ENCODE measurements around the gene IL1RAP. TPM values are rescaled to one million over a fixed set of nuclear protein-coding genes. Genes with fewer than 3 reads are reported as not detected.

The IL1RAP gene
- total RNA-seq, 1 experiment from 2014 or later: 186 TPM

GRCh38 chr3:190575437-190576185, 61.7 kb downstream of the IL1RAP start:
- no peak overlapping the region for H3K27ac Mint-ChIP-seq (ENCODE audit: unreplicated experiment)
- H3K36me3 Mint-ChIP-seq (ENCODE audit: insufficient read depth, unreplicated experiment): peaks cover 32% of the 10 kb centered on the region
- intact Hi-C loops (cut with micrococcal nuclease; ENCODE audit: unreplicated experiment): no loop called here
- no TSS peak for BruUV-seq (replicated peaks)
- no peak overlapping the region for H3K4me3 Mint-ChIP-seq (ENCODE audit: low read depth, unreplicated experiment)
- no peak for TF ChIP-seq CTCF (IDR thresholded peaks at IDR 0.05; ENCODE audit: unreplicated experiment)
- H3K27me3 Mint-ChIP-seq (ENCODE audit: unreplicated experiment): no peaks in the 10 kb centered on the region
- H3K4me1 Mint-ChIP-seq (ENCODE audit: low read depth, unreplicated experiment): peaks cover 31% of the 10 kb centered on the region
- CTCF ChIA-PET: interaction anchor here (1.2 kb wide), 1 partner anchor 11 kb away, joined by 3 read pairs; no protein-coding TSS in a partner anchor
- peaks cover 3% of the 10 kb centered on the region for H3K9me3 Mint-ChIP-seq (ENCODE audit: low read depth, unreplicated experiment)
- no peak for DNase-seq

DNA sequence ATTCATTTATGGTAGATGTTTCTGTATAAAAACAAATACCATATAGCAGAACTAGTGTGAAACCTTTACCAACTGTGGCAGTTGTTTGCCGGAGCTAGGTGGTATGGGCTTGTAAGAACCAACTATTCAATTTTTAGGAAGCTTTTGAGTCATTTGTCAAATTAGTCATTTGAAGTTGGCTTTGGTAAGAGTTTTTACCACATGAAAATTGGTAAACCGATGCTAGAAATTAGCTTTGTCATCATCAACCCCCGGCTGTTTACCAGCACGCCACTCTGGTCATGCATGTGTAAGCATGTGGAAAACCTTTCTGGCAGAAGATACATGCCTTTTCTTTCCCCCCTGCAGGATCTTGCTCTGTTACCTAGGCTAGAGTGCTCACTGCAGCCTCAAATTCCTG, 63.3 kb downstream of the IL1RAP start:
- no TSS peak for BruUV-seq (replicated peaks)
- H3K9me3 Mint-ChIP-seq (ENCODE audit: low read depth, unreplicated experiment): peaks cover 3% of the 10 kb centered on the region
- H3K4me1 Mint-ChIP-seq (ENCODE audit: low read depth, unreplicated experiment): peaks cover 41% of the 10 kb centered on the region
- TF ChIP-seq CTCF (IDR thresholded peaks at IDR 0.05; ENCODE audit: unreplicated experiment): no peak
- no peak for DNase-seq
- CTCF ChIA-PET: interaction anchor here (1.1 to 2.0 kb wide), 2 partner anchors 11 to 19 kb away, joined by 3 to 6 read pairs; no protein-coding TSS in a partner anchor
- H3K27ac Mint-ChIP-seq (ENCODE audit: unreplicated experiment): no peak overlapping the region
- intact Hi-C loops (cut with micrococcal nuclease; ENCODE audit: unreplicated experiment): no loop called here
- no peak overlapping the region for H3K4me3 Mint-ChIP-seq (ENCODE audit: low read depth, unreplicated experiment)
- H3K36me3 Mint-ChIP-seq (ENCODE audit: insufficient read depth, unreplicated experiment): peaks cover 27% of the 10 kb centered on the region
- H3K27me3 Mint-ChIP-seq (ENCODE audit: unreplicated experiment): no peaks in the 10 kb centered on the region

DNA sequence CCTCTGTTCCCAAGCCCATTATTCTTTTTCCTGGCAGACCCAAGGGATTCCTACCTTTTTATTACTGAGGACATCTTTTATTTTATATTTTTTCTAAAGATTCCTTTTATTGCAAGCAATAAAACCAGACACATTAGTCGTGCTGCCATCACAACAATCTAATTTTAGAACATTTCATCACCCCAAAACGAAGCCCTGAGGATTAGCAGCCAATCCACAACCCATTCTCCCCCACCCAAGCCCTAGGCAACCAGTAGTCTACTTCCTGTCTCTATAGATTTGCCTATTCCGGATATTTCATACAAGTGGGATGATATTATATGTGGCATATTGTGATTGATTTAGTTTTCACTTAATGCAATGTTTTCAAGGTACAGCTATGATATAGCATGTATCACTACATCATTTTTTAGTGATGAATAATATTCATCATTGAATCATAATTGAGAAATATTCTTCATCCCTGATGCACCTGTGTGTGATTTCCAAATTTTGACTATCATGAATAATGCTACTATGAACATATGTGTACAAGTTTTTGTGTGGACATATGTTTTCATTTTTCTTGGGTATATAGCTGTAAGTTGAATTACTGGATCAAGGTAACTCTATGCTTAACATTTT, 65.7 kb downstream of the IL1RAP start:
- no TSS peak for BruUV-seq (replicated peaks)
- Mint-ChIP-seq H3K27ac (ENCODE audit: unreplicated experiment) (no peak overlapping the region), H3K4me1 (ENCODE audit: low read depth, unreplicated experiment) (peaks cover 48% of the 10 kb centered on the region), H3K27me3 (ENCODE audit: unreplicated experiment) (no peaks in the 10 kb centered on the region), H3K4me3 (ENCODE audit: low read depth, unreplicated experiment) (no peak overlapping the region), H3K36me3 (ENCODE audit: insufficient read depth, unreplicated experiment) (peaks cover 29% of the 10 kb centered on the region), H3K9me3 (ENCODE audit: low read depth, unreplicated experiment) (peaks cover 3% of the 10 kb centered on the region)
- CTCF ChIA-PET: no interaction called here
- intact Hi-C loops (cut with micrococcal nuclease; ENCODE audit: unreplicated experiment): no loop called here
- no peak for DNase-seq
- TF ChIP-seq CTCF (IDR thresholded peaks at IDR 0.05; ENCODE audit: unreplicated experiment): no peak

DNA sequence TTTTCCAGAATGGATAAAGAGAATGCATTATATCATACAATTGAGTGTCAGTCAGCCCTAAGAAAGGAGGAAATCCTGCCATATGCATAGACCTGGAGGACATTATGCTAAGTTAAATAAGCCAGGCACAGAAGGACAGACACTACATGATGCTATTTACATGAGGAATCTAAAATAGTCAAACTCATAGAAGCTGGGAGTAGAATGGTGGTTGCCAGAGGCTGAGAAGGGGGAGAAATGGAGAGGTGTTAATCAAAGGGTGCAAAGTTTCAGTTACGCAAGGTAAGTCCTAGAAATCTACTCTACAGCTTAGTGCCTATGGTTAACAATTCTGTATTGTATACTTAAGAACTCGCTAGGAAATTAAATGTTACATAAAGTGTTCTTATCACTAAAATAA, 66.5 kb downstream of the IL1RAP start:
- intact Hi-C loops (cut with micrococcal nuclease; ENCODE audit: unreplicated experiment): no loop called here
- DNase-seq: no peak
- TF ChIP-seq CTCF (IDR thresholded peaks at IDR 0.05; ENCODE audit: unreplicated experiment): no peak
- no peaks in the 10 kb centered on the region for H3K27me3 Mint-ChIP-seq (ENCODE audit: unreplicated experiment)
- H3K9me3 Mint-ChIP-seq (ENCODE audit: low read depth, unreplicated experiment): peaks cover 3% of the 10 kb centered on the region
- BruUV-seq (replicated peaks): no TSS peak
- no peak overlapping the region for H3K27ac Mint-ChIP-seq (ENCODE audit: unreplicated experiment)
- CTCF ChIA-PET: interaction anchor here (1.2 kb wide), 1 partner anchor 15 kb away, joined by 5 read pairs; no protein-coding TSS in a partner anchor
- peaks cover 26% of the 10 kb centered on the region for H3K36me3 Mint-ChIP-seq (ENCODE audit: insufficient read depth, unreplicated experiment)
- H3K4me3 Mint-ChIP-seq (ENCODE audit: low read depth, unreplicated experiment): no peak overlapping the region
- peaks cover 49% of the 10 kb centered on the region for H3K4me1 Mint-ChIP-seq (ENCODE audit: low read depth, unreplicated experiment)
